Memory B cell (primary cell): ENCODE results near the gene ILK.
A peak's percentile ranks its signal among the peaks of the same experiment; 100 is the strongest.

Experiments
- ATAC-seq: fragments of 150-1000 bp; cut with Tn5 transposase; 2 replicates; pipeline ENCODE4 v1.10.0; 2021; ENCODE audit warnings: low read depth, mild to moderate bottlenecking, moderate library complexity
- DNase-seq, 2 donors: peaks; one replicate each; pipeline ENCODE4 v3.0.0; 2022; ENCODE audit warnings: low spot score in 2 of 2
- H3K27ac Mint-ChIP-seq: one replicate; pipeline ENCODE4 v1.8.0; 2022; ENCODE audit warnings: mild to moderate bottlenecking, moderate library complexity, mixed read lengths
- H3K27me3 Mint-ChIP-seq: one replicate; pipeline ENCODE4 v1.8.0; 2022; ENCODE audit warnings: mixed read lengths
- H3K36me3 Mint-ChIP-seq: one replicate; pipeline ENCODE4 v1.8.0; 2022; ENCODE audit warnings: mild to moderate bottlenecking, mixed read lengths
- H3K4me1 Mint-ChIP-seq: one replicate; pipeline ENCODE4 v1.8.0; 2022; ENCODE audit warnings: mixed read lengths
- H3K4me3 Mint-ChIP-seq: one replicate; pipeline ENCODE4 v1.8.0; 2022; ENCODE audit warnings: mild to moderate bottlenecking, moderate library complexity, mixed read lengths
- H3K9me3 Mint-ChIP-seq: one replicate; pipeline ENCODE4 v1.8.0; 2022; ENCODE audit warnings: mixed read lengths

Gene ILK

DNA sequence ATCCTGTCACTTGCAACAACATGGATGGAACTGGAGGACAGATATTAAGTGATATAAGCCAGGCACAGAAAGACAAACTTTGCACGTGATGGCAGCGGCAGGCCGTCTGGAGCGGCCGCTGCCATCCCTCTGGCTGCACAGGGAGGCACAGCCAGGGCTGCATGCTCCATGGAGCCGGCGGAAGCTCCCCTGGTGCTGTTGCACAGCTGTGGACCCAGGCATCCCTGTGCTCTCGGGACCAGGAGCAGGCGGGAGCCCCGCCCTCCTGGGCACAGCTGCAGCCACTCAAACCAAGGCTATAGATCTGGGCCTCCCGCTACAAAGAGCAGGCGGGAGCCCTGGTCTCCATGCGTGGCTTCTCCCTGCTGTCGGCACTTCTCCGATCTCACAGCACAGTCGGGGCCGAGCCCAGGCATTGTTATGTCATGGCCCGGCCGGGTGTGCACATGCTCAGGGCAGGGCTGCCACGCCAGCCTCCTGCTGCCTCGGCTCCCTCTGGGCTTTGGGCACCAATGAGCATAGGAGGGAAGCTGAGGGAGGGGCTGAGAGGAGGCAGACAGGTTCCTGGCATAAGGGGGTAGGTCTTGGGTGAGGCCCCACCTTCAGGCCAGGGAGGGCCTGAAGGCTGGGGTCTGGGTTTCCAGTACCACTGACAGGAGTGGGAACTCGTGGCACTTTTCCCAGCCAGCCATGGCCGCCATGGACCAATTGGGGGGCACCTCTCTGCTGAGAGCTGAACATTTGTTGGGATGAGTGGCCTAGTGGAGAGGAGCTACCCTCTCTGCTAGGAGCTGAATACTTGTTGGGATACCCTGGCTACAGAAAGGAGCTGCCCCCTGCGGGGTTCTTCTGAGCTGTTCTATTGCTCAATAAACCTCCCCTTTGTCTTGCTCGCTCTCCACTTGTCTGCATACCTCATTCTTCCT lies 16.9 kb upstream of the ILK start:
- Mint-ChIP-seq H3K9me3 (peaks cover 12% of the 10 kb centered on the region), H3K4me3 (no peak overlapping the region), H3K27me3 (no peaks in the 10 kb centered on the region), H3K36me3 (peaks cover 32% of the 10 kb centered on the region), H3K4me1 (no peaks in the 10 kb centered on the region), H3K27ac (no peak overlapping the region)
- DNase-seq (no peak), ATAC-seq (no peak)

DNA sequence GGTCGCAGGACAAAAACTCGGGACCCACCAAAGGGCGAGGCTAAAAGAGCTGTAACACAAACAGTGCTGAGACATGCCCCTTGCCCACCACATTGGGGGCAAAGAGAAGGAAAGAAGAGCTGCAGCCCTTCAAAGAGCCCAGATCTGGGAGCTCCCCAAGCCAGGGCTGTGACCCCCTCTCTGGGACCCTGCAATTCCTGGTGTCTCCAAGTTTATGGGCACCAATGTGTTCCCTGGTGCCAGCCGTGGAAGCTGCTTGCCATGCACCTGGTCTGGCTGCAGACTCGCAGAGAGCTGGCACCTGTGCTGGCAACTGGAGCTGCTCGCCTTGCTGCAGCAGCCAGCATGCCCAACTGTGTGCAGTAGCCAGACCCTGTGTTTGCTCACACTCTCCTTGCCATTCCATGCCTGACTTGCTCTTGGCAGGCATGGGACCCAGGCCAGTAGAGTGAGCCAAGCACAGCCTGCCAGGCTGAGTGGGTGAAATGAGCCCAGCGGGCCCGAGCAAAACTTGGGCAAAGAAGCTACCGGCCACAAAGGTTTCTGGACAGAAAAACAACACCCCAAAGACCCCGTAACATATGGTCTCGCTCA lies 16.1 kb upstream of the ILK start:
- Mint-ChIP-seq H3K4me1 (no peaks in the 10 kb centered on the region), H3K9me3 (peaks cover 10% of the 10 kb centered on the region)

DNA sequence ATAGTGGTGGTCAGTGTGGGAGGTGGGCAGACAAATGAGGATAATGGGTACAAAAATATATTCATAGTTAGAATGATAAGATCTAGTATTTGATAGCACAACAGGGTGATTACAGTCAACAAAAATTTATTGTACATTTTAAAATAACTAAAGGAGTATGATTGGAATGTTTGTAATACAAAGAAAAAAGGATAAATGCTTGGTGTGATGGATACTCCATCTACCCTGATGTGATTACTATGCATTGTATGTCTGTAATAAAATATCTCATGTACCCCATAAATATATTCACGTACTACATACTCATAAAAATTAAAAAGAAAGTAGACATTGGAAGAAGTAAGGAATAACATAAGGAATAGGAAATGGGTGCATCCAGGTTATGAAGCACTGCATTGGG lies 15.6 kb upstream of the ILK start:
- no peaks in the 10 kb centered on the region for H3K27me3 Mint-ChIP-seq
- DNase-seq, result no peak

More for the DNA sequence above, 16.1 kb upstream of the ILK start:
- Mint-ChIP-seq H3K27me3 (no peaks in the 10 kb centered on the region), H3K36me3 (peaks cover 30% of the 10 kb centered on the region), H3K27ac (no peak overlapping the region), H3K4me3 (no peak overlapping the region)
- DNase-seq (no peak), ATAC-seq (no peak)

GRCh38 chr11:6594142-6594768 lies 9.3 kb upstream of the ILK start:
- Mint-ChIP-seq H3K36me3 (peaks cover 40% of the 10 kb centered on the region), H3K9me3 (no peaks in the 10 kb centered on the region), H3K4me1 (peaks cover 15% of the 10 kb centered on the region), H3K27ac (no peak overlapping the region), H3K4me3 (no peak overlapping the region), H3K27me3 (no peaks in the 10 kb centered on the region)
- DNase-seq (no peak), ATAC-seq (no peak)

More for the DNA sequence above, 15.6 kb upstream of the ILK start:
- no peak overlapping the region for H3K27ac Mint-ChIP-seq
- H3K36me3 Mint-ChIP-seq, result peaks cover 29% of the 10 kb centered on the region
- peaks cover 8% of the 10 kb centered on the region for H3K9me3 Mint-ChIP-seq
- no peak overlapping the region for H3K4me3 Mint-ChIP-seq
- no peaks in the 10 kb centered on the region for H3K4me1 Mint-ChIP-seq
- no peak for ATAC-seq

GRCh38 chr11:6596239-6596877 lies 7.2 kb upstream of the ILK start:
- Mint-ChIP-seq H3K4me3 (no peak overlapping the region), H3K27me3 (no peaks in the 10 kb centered on the region), H3K9me3 (no peaks in the 10 kb centered on the region), H3K27ac (peak overlapping the region; percentile 72), H3K36me3 (peaks cover 43% of the 10 kb centered on the region), H3K4me1 (peaks cover 21% of the 10 kb centered on the region)
- ATAC-seq (no peak), DNase-seq (no peak)

GRCh38 chr11:6598555-6598954 lies 5.0 kb upstream of the ILK start:
- DNase-seq (no peak), ATAC-seq (no peak)
- Mint-ChIP-seq H3K4me3 (no peak overlapping the region), H3K36me3 (peaks cover 37% of the 10 kb centered on the region), H3K4me1 (peaks cover 26% of the 10 kb centered on the region), H3K27ac (peak overlapping the region; percentile 19), H3K27me3 (no peaks in the 10 kb centered on the region), H3K9me3 (no peaks in the 10 kb centered on the region)

DNA sequence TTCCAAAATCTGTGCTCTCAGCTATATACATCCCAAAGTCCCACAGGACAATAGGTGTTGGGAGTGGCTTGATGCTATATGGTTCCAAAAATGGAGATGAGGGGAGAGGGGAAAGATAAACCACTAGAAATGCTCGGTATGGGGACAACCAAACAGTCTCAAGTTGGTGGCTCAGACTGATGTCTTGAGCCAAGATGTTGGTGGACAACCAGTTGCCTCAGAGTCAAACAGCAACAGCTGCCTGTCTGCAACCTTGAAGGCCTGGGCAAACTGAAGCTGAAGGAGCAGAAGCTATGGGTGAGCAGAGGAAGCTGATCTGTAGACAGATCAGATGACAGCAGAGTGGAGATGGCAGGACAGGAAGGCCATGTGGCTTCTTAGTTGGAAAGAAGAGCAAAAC lies 4.1 kb upstream of the ILK start:
- H3K27ac Mint-ChIP-seq, result no peak overlapping the region
- no peak overlapping the region for H3K4me3 Mint-ChIP-seq
- H3K4me1 Mint-ChIP-seq, result peaks cover 26% of the 10 kb centered on the region
- no peaks in the 10 kb centered on the region for H3K27me3 Mint-ChIP-seq
- DNase-seq (no peak), ATAC-seq (no peak)
- H3K9me3 Mint-ChIP-seq, result no peaks in the 10 kb centered on the region
- H3K36me3 Mint-ChIP-seq, result peaks cover 30% of the 10 kb centered on the region

DNA sequence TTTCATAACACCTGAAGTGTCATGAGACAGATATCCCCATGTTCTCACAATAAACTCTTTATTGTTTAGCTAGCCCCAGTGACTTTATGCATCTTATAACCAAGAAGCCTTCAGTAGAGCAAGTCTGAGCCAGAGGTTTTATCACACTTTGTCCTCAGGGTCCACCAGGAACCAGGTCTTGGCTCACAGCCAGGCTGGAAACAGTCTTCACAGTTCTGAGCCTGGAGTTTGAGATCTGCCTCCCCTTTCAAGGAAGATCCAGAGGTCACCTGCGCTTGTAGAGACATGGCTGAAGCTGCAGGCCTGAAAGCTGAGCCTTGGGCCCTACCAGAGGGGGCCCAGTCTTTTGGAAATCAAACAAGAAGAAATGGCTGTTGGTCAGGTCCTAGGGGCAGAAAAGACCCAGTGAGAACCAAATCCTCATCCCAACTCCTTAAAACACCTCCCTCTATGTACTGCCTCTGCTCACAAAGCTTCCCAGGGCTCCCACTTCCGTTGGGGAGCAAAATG lies 3.6 kb upstream of the ILK start:
- Mint-ChIP-seq H3K27ac (no peak overlapping the region), H3K9me3 (no peaks in the 10 kb centered on the region), H3K36me3 (peaks cover 28% of the 10 kb centered on the region), H3K4me3 (no peak overlapping the region), H3K4me1 (peaks cover 26% of the 10 kb centered on the region), H3K27me3 (no peaks in the 10 kb centered on the region)
- ATAC-seq, result no peak
- DNase-seq, result no peak

- no peak overlapping the region for H3K4me3 Mint-ChIP-seq
- no peak for ATAC-seq
- no peaks in the 10 kb centered on the region for H3K9me3 Mint-ChIP-seq
- H3K4me1 Mint-ChIP-seq, result peaks cover 27% of the 10 kb centered on the region
- H3K36me3 Mint-ChIP-seq, result peaks cover 25% of the 10 kb centered on the region
- DNase-seq, result no peak
- no peak overlapping the region for H3K27ac Mint-ChIP-seq
- no peaks in the 10 kb centered on the region for H3K27me3 Mint-ChIP-seq
Observed at GRCh38 chr11:6601041-6601461, 2.5 kb upstream of the ILK start.

DNA sequence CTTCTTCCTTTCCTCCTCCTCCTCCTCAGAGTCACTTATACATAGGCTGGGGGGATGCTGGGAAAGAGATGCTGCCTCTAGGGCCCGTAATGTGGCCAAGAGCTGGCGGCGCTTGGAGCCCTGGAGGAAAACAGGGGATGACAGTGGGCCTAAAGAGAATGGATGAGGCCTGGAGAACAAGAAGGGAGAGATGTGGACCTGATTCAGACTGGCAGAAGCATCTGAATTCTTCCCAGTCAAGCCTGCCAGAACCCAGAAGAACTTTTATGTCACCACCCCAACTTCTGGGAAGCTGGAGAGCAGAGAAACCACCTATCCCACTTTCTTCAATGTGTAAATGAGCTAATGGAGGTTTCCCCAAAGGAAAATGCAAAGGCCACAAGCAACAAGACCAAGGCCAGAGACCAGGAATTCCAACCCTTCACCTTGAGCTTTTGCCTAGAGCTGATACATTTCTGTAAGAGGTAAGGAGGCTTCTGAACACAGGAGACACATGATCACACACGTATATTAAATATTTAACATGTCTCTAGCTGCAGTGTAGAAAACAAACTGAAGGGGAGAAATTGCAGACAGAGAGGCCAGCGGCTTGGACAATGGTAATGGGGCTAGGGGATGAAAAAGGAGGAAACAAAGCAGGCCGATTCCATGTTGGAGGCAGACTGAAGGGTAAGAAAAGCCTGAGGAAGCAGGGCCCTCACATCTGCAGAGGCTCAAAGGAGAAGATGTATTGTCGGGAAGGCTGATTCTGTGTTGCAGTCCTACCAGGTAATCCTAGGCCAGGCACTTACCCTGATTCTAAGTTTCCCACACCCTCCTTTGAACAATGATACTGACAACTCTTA lies 1.3 kb upstream of the ILK start:
- Mint-ChIP-seq H3K9me3 (no peaks in the 10 kb centered on the region), H3K36me3 (peaks cover 19% of the 10 kb centered on the region), H3K27ac (peak overlapping the region; percentile 73), H3K4me3 (no peak overlapping the region), H3K27me3 (no peaks in the 10 kb centered on the region), H3K4me1 (peaks cover 31% of the 10 kb centered on the region)
- DNase-seq (no peak), ATAC-seq (no peak)

GRCh38 chr11:6604081-6604626 lies 580 bp downstream of the ILK start:
- DNase-seq (peak; percentile 30 to 52), ATAC-seq (peak; percentile 63)
- H3K27me3 Mint-ChIP-seq, result no peaks in the 10 kb centered on the region
- H3K36me3 Mint-ChIP-seq, result peaks cover 16% of the 10 kb centered on the region
- H3K27ac Mint-ChIP-seq, result no peak overlapping the region
- H3K9me3 Mint-ChIP-seq, result no peaks in the 10 kb centered on the region
- H3K4me3 Mint-ChIP-seq, result no peak overlapping the region
- H3K4me1 Mint-ChIP-seq, result peaks cover 25% of the 10 kb centered on the region

GRCh38 chr11:6604790-6605189 lies 1.2 kb downstream of the ILK start:
- H3K4me3 Mint-ChIP-seq, result no peak overlapping the region
- ATAC-seq, result no peak
- no peak overlapping the region for H3K27ac Mint-ChIP-seq
- H3K27me3 Mint-ChIP-seq, result no peaks in the 10 kb centered on the region
- H3K9me3 Mint-ChIP-seq, result no peaks in the 10 kb centered on the region
- no peak for DNase-seq
- H3K4me1 Mint-ChIP-seq, result peaks cover 20% of the 10 kb centered on the region
- peaks cover 15% of the 10 kb centered on the region for H3K36me3 Mint-ChIP-seq
